Measurements from ENCODE around the gene NUAK2. TPM values are rescaled to one million over a fixed set of nuclear protein-coding genes. Genes with fewer than 3 reads are reported as not detected.

Gene NUAK2
- total RNA-seq, 3 donors from 2014 or later (not counting 1 experiment from before 2014, with no cell fraction given), result 17.3 to 21.7 (median 21.5) TPM

GRCh38 chr1:205350691-205351141 is 29.2 kb upstream of the NUAK2 start:
- TF ChIP-seq CTCF (IDR thresholded peaks at IDR 0.05), result no peak
- peaks cover 16% of the 10 kb centered on the region for H3K4me1 ChIP-seq (ENCODE audit: control insufficient read depth, insufficient read depth, low read length)
- no peaks in the 10 kb centered on the region for H3K36me3 ChIP-seq (ENCODE audit: control insufficient read depth, insufficient read depth, low read length)
- peaks cover 2% of the 10 kb centered on the region for H3K27me3 ChIP-seq (ENCODE audit: control insufficient read depth, insufficient read depth, low read length)
- no peaks in the 10 kb centered on the region for H3K9me3 ChIP-seq (ENCODE audit: control insufficient read depth, insufficient read depth, low read length)
- no peak overlapping the region for H3K4me3 Mint-ChIP-seq
- no peak overlapping the region for H3K4me3 ChIP-seq (ENCODE audit: low read length)
- 90% methylated on average over 8 of the region's 8 CpGs for WGBS (ENCODE audit: insufficient coverage)
- no peak overlapping the region for H3K27ac ChIP-seq (ENCODE audit: low read length)
- ATAC-seq, result no peak
- H3K9me3 Mint-ChIP-seq, result no peaks in the 10 kb centered on the region
- H3K36me3 Mint-ChIP-seq, result no peaks in the 10 kb centered on the region
- DNase-seq, result no peak
- intact Hi-C loops (cut with micrococcal nuclease), result loop anchor here (10.0 kb wide), 1 partner anchor 314 kb away; no protein-coding TSS in a partner anchor
- no peak overlapping the region for H3K27ac Mint-ChIP-seq
- no peaks in the 10 kb centered on the region for H3K4me1 Mint-ChIP-seq
- peaks cover 13% of the 10 kb centered on the region in 2 donors for H3K27me3 Mint-ChIP-seq (ENCODE audit: low read depth in 2 of 2)

GRCh38 chr1:205350124-205350523 is 28.6 kb upstream of the NUAK2 start:
- H3K27ac ChIP-seq (ENCODE audit: low read length), result no peak overlapping the region
- peaks cover 16% of the 10 kb centered on the region for H3K4me1 ChIP-seq (ENCODE audit: control insufficient read depth, insufficient read depth, low read length)
- H3K4me3 ChIP-seq (ENCODE audit: low read length), result no peak overlapping the region
- no peaks in the 10 kb centered on the region for H3K36me3 ChIP-seq (ENCODE audit: control insufficient read depth, insufficient read depth, low read length)
- H3K9me3 Mint-ChIP-seq, result no peaks in the 10 kb centered on the region
- H3K27me3 ChIP-seq (ENCODE audit: control insufficient read depth, insufficient read depth, low read length), result peaks cover 2% of the 10 kb centered on the region
- no peaks in the 10 kb centered on the region for H3K9me3 ChIP-seq (ENCODE audit: control insufficient read depth, insufficient read depth, low read length)
- intact Hi-C loops (cut with micrococcal nuclease), result loop anchor here (10.0 kb wide), 1 partner anchor 315 kb away; no protein-coding TSS in a partner anchor
- no peaks in the 10 kb centered on the region for H3K4me1 Mint-ChIP-seq
- peaks cover 15 to 18% of the 10 kb centered on the region in 2 donors for H3K27me3 Mint-ChIP-seq (ENCODE audit: low read depth in 2 of 2)
- no peak for TF ChIP-seq CTCF (IDR thresholded peaks at IDR 0.05)
- 63% methylated on average over 4 of the region's 4 CpGs for WGBS (ENCODE audit: insufficient coverage)
- no peak for DNase-seq
- no peaks in the 10 kb centered on the region for H3K36me3 Mint-ChIP-seq
- H3K4me3 Mint-ChIP-seq, result no peak overlapping the region
- no peak overlapping the region for H3K27ac Mint-ChIP-seq
- no peak for ATAC-seq

- ATAC-seq (no peak), DNase-seq (no peak)
- no peak for TF ChIP-seq CTCF (IDR thresholded peaks at IDR 0.05)
- Histone ChIP-seq H3K27ac (ENCODE audit: low read length) (no peak overlapping the region), H3K9me3 (ENCODE audit: control insufficient read depth, insufficient read depth, low read length) (no peaks in the 10 kb centered on the region), H3K4me1 (ENCODE audit: control insufficient read depth, insufficient read depth, low read length) (peaks cover 22% of the 10 kb centered on the region), H3K4me3 (ENCODE audit: low read length) (no peak overlapping the region), H3K27me3 (ENCODE audit: control insufficient read depth, insufficient read depth, low read length) (peaks cover 13% of the 10 kb centered on the region), H3K36me3 (ENCODE audit: control insufficient read depth, insufficient read depth, low read length) (no peaks in the 10 kb centered on the region)
- intact Hi-C loops (cut with micrococcal nuclease), result no loop called here
- H3K4me3 Mint-ChIP-seq, result no peak overlapping the region
- H3K27me3 Mint-ChIP-seq (ENCODE audit: low read depth in 2 of 2), result peaks cover 24 to 30% of the 10 kb centered on the region in 2 donors
- H3K9me3 Mint-ChIP-seq, result no peaks in the 10 kb centered on the region
- WGBS (ENCODE audit: insufficient coverage), result 76% methylated on average over 5 of the region's 5 CpGs
- H3K36me3 Mint-ChIP-seq, result no peaks in the 10 kb centered on the region
- H3K27ac Mint-ChIP-seq, result no peak overlapping the region
- peaks cover 4 to 9% of the 10 kb centered on the region in 2 donors for H3K4me1 Mint-ChIP-seq
These were observed 27.3 kb upstream of the NUAK2 start for GRCh38 chr1:205348554-205349487.

Data from natural killer cell (primary cell).